NB4 (cell line): Measurements from ENCODE around the gene NLRP8.

Experiments used
- DNase-seq: peaks from one replicate; pipeline ENCODE4 v3.0.0; 2010; ENCODE audit warnings: low read depth
- H3K4me3 ChIP-seq: one replicate; pipeline ENCODE4 v1.5.1; 2011; ENCODE audit warnings: mild to moderate bottlenecking, low read depth, low read length, moderate library complexity
- MYC ChIP-seq: IDR thresholded peaks from 2 replicates; pipeline ENCODE4 v1.6.1; 2011; ENCODE audit warnings: low read depth, low read length
- POLR2A ChIP-seq: IDR thresholded peaks from 2 replicates; pipeline ENCODE4 v1.6.1; 2011; ENCODE audit warnings: mild to moderate bottlenecking; ENCODE audit not compliant: insufficient read length; ENCODE audit errors: extremely low read depth
- TF ChIP-seq, protein P1 (sequence below): IDR thresholded peaks from one replicate; pipeline ENCODE4 v1.5.1; 2012; ENCODE audit warnings: low read depth, low read length
- TF ChIP-seq, protein P2 (sequence below): IDR thresholded peaks from 2 replicates; pipeline ENCODE4 v1.6.1; 2011; ENCODE audit warnings: low read depth, low read length

The NLRP8 gene

GRCh38 chr19:55947532-55947931 is at the start of gene NLRP8:
Gene NLRP8 (plus strand): TSS chr19:55947832.
- TF ChIP-seq POLR2A = no peak
- TF ChIP-seq, protein P1, sequence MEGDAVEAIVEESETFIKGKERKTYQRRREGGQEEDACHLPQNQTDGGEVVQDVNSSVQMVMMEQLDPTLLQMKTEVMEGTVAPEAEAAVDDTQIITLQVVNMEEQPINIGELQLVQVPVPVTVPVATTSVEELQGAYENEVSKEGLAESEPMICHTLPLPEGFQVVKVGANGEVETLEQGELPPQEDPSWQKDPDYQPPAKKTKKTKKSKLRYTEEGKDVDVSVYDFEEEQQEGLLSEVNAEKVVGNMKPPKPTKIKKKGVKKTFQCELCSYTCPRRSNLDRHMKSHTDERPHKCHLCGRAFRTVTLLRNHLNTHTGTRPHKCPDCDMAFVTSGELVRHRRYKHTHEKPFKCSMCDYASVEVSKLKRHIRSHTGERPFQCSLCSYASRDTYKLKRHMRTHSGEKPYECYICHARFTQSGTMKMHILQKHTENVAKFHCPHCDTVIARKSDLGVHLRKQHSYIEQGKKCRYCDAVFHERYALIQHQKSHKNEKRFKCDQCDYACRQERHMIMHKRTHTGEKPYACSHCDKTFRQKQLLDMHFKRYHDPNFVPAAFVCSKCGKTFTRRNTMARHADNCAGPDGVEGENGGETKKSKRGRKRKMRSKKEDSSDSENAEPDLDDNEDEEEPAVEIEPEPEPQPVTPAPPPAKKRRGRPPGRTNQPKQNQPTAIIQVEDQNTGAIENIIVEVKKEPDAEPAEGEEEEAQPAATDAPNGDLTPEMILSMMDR = no peak
- TF ChIP-seq MYC = no peak
- TF ChIP-seq, protein P2, sequence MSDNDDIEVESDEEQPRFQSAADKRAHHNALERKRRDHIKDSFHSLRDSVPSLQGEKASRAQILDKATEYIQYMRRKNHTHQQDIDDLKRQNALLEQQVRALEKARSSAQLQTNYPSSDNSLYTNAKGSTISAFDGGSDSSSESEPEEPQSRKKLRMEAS = no peak
- no peak within 1 kb of the TSS for H3K4me3 ChIP-seq
- DNase-seq = no peak

DNA sequence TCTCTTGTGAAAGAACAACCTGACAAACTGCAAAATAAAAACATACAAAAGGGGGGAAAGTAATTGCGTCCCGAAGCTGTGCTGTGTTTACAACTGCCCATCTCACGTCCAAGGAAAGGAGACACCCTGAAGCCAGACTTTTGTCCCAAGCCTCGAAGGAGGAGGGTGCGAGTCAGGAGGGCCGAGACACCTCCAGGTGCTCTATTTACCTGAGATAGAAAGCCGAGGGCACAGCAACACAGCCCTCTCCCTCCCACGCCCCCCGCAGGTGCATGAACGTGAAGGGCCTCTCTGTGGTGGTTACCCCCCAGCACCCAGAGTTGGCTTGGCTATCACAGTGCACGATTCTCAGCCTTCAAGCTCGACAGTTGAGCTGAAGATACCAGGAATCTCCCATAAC is 48.7 kb upstream of the NLRP8 start:
- no peak for DNase-seq
- no peak for TF ChIP-seq POLR2A
- TF ChIP-seq, protein P1 = no peak
- no peak overlapping the region for H3K4me3 ChIP-seq

DNA sequence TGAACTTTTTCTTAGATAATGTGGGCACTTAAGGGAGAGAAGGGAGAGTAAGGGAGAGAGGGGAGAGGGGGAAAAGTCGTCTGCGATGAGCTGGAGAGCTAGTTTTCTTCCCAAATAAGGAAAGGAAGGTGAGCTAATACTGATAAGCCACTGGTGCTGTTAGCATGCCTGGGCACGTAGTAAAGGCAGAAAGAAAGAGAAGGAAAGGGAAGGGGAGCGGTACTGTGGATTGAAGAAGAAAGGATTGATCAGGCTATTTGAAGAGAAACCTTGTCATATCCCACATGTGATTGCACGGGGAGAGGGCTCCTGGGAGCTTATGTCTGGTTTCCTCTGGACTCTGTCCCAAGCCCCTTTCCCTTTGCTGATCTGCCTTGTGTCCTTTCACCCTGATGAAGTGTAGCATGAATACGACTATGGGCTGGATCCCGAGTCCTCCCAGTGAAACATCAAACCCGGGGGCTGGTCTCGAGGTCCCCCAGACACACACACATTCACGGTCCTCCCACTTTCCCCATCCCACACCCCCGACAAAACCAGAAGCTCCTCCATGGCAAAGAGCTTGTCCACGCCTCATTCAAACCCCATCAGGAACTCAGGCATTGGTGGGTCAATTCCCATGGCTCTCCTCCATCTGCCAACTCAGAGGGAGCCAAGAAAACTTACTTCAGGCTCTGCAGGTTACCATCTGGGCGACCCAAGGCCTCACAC is 46.1 kb upstream of the NLRP8 start:
- H3K4me3 ChIP-seq = no peak overlapping the region
- TF ChIP-seq, protein P2 = no peak
- no peak for TF ChIP-seq MYC
- TF ChIP-seq POLR2A = no peak
- TF ChIP-seq, protein P1 = no peak
- DNase-seq = no peak

GRCh38 chr19:55902080-55902751 is 45.4 kb upstream of the NLRP8 start:
- DNase-seq = no peak
- no peak overlapping the region for H3K4me3 ChIP-seq
- TF ChIP-seq, protein P2 = no peak
- TF ChIP-seq, protein P1 = no peak
- TF ChIP-seq MYC = no peak
- no peak for TF ChIP-seq POLR2A

DNA sequence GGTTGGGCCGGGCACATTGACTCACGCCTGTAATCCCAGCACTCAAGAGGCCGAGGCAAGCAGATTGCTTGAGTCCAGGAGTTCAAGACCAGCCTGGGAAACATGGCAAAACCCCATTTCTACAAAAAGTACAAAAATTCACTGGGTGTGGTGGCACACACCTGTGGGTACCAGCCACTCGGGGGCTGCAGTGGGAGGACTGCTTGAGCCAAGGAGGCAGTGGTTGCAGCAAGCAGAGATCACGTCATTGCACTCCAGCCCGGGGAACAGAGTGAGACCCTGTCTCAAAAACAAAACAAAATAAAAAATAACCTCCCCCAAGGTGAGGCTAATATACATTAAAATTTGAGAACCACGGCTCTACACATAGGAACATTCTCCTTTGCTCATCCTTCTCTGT is 40.3 kb upstream of the NLRP8 start:
- H3K4me3 ChIP-seq = no peak overlapping the region

More for the DNA sequence above, 40.3 kb upstream of the NLRP8 start:
- no peak for DNase-seq
- TF ChIP-seq, protein P2 = no peak
- TF ChIP-seq, protein P1 = no peak
- TF ChIP-seq POLR2A (no peak), MYC (no peak)
